HG02943 (cell line): ENCODE data around the gene TMEM165.

ENCODE experiments used
- ATAC-seq: cut with Tn5 transposase; IDR thresholded peaks from one replicate; pipeline ENCODE4 v1.9.1; 2021; ENCODE audit warnings: mild to moderate bottlenecking, low read depth, moderate library complexity; ENCODE audit not compliant: unreplicated experiment

The TMEM165 gene

DNA sequence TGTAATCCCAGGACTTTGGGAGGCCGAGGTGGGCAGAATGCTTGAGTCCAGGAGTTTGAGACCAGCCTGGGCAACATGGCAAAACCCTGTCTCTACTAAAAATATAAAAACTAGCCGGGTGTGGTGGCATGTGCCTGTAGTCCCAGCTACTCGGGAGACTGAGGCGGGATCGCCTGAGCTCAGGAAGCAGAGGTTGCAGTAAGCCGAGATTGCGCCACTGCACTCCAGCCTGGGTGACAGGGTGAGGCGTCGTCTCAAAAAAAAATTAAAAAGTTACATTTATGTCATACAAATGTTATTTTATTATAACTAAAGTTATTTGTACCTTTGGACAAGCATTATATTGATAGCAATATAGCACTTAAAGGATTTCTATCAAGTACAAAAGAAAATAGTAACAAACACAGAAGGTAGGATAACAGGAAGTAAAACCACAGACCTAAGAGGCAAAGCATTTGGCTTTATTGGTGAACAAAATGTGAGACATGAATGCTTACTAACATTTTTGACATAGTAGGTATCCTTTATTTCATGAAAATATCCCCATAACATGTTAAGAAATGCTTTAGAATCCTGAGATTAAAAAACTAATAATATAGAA, 51.5 kb downstream of the TMEM165 start:
- ATAC-seq = no peak

DNA sequence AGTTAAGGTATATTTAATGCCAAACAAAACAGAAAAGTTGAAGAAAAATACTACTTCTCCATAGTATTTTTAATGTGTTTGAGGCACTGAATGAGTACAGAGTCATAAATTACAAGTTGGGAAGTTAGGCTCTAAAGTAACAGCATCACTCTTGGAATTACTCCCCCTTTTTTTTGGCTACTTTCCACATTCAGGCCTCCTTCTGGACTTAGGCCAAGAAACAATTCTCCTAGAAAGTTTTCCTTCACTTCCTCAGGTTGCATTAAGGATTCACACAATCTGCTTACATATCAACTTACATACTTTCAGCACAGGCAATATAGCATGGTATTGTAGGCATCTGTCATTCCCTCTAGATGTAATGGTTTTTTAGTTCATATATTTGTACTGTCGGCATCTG, 52.1 kb downstream of the TMEM165 start:
- ATAC-seq = no peak

DNA sequence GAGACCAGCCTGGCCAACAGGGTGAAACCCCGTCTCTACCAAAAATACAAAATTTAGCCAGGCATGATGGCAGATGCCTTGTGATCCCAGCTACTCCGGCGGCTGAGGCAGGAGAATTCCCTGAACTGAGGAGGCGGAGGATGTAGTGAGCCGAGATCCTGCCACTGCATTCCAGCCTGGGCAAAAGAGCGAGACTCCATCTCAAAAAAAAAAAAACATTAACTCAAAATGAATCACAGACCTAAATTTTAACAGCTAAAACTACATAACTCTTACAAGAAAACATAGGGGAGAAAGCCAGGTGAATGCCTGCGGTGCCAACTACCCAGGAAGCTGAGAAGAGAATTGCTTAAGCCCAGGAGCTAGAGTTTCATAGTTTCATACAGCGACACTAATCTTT, 54.8 kb downstream of the TMEM165 start:
- ATAC-seq = no peak

DNA sequence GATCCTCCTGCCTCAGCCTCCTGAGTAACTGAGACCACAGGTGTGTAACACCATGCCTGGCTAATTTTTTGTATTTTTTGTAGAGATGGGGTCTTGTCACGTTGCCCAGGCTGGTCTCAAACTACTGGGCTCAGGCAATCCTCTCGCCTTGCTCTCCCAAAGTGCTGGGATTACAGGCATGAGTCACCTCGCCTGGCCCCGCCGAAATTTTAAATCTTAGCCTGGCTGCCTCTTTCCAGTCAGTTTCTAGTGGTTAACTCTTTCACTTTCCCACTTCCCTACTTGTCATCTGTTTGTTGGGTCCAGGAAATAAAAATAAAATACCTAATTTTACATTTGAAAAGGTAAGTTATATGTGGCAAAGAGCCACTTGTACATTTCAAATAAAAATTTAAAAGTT, 62.4 kb downstream of the TMEM165 start:
- ATAC-seq = no peak

DNA sequence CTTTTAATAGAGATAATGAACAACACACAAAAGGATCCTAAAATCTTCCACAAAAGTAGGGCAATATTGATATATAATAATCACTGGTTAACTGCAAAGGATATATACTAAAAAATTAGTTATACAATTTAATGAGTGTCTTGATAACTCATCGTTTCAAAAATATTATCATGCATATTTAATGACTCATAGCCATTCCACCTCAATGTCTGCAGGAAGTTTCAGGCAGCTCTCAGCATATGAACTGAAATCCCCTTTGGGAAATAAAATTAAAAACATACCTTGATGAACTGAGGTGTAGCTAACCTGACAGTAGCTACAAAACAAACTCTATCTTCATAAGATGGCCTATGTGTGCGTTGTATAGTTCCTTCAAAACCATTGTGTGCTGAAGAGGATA, 62.9 kb downstream of the TMEM165 start:
- ATAC-seq = no peak

DNA sequence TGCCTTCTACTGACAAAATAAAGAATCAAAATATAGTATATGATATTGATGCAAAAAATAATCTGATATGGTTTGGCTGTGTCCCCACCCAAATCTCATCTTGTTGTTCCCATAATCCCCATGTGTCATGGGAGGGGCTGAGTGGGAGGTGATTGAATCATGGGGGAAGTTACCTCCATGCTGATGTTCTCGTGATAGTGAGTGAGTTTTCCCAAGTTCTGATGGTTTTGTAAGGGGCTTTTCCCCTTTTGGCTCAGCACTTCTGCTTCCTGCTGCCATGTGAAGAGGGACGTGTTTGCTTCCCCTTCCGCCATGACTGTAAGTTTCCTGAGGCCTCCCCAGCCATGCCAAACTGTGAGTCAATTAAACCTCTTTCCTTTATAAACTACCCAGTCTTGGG, 70.2 kb downstream of the TMEM165 start:
- no peak for ATAC-seq

DNA sequence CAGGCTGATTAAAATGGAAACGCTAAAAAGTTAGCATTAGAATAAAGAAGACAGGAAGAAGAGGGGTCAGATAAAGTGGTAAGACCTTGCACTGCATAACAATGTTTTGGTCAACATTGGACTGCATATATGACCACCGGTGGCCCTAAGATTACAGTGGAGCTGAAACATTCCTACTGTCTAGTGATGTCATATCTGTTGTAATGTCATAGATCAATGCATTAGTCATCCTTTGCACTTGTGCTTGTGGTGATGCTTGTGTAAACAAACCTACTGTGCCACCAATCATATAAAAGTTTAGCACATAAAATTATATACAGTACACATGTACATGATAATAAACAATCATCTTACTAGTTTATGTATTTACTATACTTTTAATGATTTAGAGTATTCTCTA, 73.0 kb downstream of the TMEM165 start:
- ATAC-seq = no peak

DNA sequence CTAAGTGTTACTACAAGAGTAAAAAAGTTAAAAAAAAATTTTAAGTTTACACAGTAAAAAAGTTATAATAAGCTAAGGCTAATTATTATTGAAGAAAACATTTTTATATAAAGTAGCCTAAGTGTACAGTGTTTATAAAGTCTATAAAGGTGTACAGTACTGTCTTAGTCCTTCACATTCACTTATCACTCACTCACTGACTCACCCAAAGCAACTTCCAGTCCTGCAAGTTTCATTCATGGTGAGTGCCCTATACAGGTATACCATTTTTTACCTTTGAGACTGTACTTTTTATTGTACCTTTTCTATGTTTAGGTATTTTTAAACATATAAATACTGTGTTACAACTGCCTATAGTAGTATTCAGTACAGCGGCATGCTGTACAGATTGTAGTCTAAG, 74.2 kb downstream of the TMEM165 start:
- no peak for ATAC-seq
